GM23338 (cell line): ENCODE data around the gene MTHFS.

Source experiments
- CREB1 ChIP-seq: fragments of 250-450 bp; sonication (Bioruptor Pico); IDR thresholded peaks from 2 replicates; pipeline ENCODE4 v1.5.0; 2020; ENCODE audit warnings: low read depth, mild to moderate bottlenecking, moderate library complexity
- EZH2 ChIP-seq: fragments of 200-600 bp; sonication (generic); IDR thresholded peaks from one replicate; pipeline ENCODE4 v1.8.0; 2017; ENCODE audit warnings: antibody characterized with exemption, mild to moderate bottlenecking, low read depth; ENCODE audit not compliant: unreplicated experiment
- EZH2phosphoT487 ChIP-seq: fragments of 200-600 bp; sonication (generic); IDR thresholded peaks from one replicate; pipeline ENCODE4 v1.8.1; 2018; ENCODE audit warnings: antibody characterized with exemption; ENCODE audit not compliant: unreplicated experiment
- JUNB ChIP-seq: IDR thresholded peaks from one replicate; pipeline ENCODE4 v1.6.1; 2016; ENCODE audit warnings: antibody characterized with exemption; ENCODE audit not compliant: unreplicated experiment
- POLR2AphosphoS5 ChIP-seq: IDR thresholded peaks from 2 replicates; pipeline ENCODE4 v1.6.1; 2016; ENCODE audit warnings: antibody characterized with exemption, low read depth
- REST ChIP-seq: IDR thresholded peaks from one replicate; pipeline ENCODE4 v1.6.1; 2018; ENCODE audit warnings: antibody characterized with exemption; ENCODE audit not compliant: unreplicated experiment
- STAT1 ChIP-seq: IDR thresholded peaks from one replicate; pipeline ENCODE4 v1.6.1; 2016; ENCODE audit warnings: antibody characterized with exemption; ENCODE audit not compliant: unreplicated experiment
- TF ChIP-seq, protein P1 (sequence below), 2 experiments: fragments of 200-600 bp in 1 of 2; sonication (generic) in 1 of 2; conservative IDR thresholded peaks; 2 replicates each; pipeline versions ENCODE4 v1.5.1 to v1.6.1; 2016 to 2017; ENCODE audit warnings: antibody characterized with exemption in 2 of 2, low read depth in 2 of 2, mild to moderate bottlenecking in 2 of 2, moderate library complexity in 1 of 2

GRCh38 chr15:79863886-79864285, 32.9 kb downstream of the MTHFS start:
- TF ChIP-seq, protein P1, sequence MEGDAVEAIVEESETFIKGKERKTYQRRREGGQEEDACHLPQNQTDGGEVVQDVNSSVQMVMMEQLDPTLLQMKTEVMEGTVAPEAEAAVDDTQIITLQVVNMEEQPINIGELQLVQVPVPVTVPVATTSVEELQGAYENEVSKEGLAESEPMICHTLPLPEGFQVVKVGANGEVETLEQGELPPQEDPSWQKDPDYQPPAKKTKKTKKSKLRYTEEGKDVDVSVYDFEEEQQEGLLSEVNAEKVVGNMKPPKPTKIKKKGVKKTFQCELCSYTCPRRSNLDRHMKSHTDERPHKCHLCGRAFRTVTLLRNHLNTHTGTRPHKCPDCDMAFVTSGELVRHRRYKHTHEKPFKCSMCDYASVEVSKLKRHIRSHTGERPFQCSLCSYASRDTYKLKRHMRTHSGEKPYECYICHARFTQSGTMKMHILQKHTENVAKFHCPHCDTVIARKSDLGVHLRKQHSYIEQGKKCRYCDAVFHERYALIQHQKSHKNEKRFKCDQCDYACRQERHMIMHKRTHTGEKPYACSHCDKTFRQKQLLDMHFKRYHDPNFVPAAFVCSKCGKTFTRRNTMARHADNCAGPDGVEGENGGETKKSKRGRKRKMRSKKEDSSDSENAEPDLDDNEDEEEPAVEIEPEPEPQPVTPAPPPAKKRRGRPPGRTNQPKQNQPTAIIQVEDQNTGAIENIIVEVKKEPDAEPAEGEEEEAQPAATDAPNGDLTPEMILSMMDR (conservative IDR thresholded peaks at IDR 0.05; ENCODE audit: low read depth in 2 of 2) = no peak
- TF ChIP-seq CREB1 (no peak), EZH2 (no peak), REST (no peak), POLR2AphosphoS5 (no peak), STAT1 (no peak), JUNB (no peak), EZH2phosphoT487 (no peak)
